ENCODE data around the gene SIX3. TPM values are rescaled to one million over a fixed set of nuclear protein-coding genes. Genes with fewer than 3 reads are reported as not detected.
A peak's percentile ranks its signal among the peaks of the same experiment; 100 is the strongest.

The SIX3 gene
- total RNA-seq, 1 donor from 2014 or later, result not detected

DNA sequence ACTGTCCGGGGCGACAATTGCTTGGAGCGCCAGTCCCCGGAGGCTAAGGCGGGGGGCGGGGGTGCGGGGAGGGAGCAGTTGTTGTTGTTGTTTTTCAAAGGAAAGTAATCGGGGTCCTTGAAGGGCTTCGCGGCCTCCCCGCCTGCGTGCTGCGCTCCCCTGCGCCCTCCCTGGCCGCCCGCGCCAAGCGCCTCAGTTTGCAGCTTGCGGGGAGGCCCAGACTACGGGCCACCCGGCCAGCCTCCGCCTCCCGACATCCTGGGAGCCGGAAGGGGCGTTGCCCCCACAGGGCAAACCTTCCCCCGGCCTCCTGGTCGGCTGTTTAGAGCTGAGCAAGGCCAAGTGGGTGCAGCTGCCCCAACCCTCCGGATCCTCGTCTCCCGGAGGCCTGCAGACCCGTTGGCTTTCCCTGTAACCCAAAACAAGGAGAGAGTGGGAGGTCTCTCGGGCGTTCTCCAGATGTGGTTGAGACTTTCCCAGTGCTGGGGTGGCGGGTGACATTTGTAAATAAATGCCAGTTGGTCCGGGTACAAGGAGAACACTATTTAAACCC is 3.7 kb upstream of the SIX3 start:
- no peak for DNase-seq
- intact Hi-C loops (cut with DNase I), result no loop called here
- H3K27me3 ChIP-seq (ENCODE audit: low read depth), result peaks cover 94% of the 10 kb centered on the region
- TF ChIP-seq, protein P1, sequence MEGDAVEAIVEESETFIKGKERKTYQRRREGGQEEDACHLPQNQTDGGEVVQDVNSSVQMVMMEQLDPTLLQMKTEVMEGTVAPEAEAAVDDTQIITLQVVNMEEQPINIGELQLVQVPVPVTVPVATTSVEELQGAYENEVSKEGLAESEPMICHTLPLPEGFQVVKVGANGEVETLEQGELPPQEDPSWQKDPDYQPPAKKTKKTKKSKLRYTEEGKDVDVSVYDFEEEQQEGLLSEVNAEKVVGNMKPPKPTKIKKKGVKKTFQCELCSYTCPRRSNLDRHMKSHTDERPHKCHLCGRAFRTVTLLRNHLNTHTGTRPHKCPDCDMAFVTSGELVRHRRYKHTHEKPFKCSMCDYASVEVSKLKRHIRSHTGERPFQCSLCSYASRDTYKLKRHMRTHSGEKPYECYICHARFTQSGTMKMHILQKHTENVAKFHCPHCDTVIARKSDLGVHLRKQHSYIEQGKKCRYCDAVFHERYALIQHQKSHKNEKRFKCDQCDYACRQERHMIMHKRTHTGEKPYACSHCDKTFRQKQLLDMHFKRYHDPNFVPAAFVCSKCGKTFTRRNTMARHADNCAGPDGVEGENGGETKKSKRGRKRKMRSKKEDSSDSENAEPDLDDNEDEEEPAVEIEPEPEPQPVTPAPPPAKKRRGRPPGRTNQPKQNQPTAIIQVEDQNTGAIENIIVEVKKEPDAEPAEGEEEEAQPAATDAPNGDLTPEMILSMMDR (IDR thresholded peaks at IDR 0.05), result no peak
- H3K36me3 ChIP-seq, result no peaks in the 10 kb centered on the region
- H3K9me3 ChIP-seq, result no peaks in the 10 kb centered on the region
- H3K4me3 ChIP-seq, result peak overlapping the region; percentile 3
- peak in 1 of 2 donors; percentile 3 for ATAC-seq
- peaks cover 38% of the 10 kb centered on the region for H3K4me1 ChIP-seq
- H3K27ac ChIP-seq, result no peak overlapping the region

DNA sequence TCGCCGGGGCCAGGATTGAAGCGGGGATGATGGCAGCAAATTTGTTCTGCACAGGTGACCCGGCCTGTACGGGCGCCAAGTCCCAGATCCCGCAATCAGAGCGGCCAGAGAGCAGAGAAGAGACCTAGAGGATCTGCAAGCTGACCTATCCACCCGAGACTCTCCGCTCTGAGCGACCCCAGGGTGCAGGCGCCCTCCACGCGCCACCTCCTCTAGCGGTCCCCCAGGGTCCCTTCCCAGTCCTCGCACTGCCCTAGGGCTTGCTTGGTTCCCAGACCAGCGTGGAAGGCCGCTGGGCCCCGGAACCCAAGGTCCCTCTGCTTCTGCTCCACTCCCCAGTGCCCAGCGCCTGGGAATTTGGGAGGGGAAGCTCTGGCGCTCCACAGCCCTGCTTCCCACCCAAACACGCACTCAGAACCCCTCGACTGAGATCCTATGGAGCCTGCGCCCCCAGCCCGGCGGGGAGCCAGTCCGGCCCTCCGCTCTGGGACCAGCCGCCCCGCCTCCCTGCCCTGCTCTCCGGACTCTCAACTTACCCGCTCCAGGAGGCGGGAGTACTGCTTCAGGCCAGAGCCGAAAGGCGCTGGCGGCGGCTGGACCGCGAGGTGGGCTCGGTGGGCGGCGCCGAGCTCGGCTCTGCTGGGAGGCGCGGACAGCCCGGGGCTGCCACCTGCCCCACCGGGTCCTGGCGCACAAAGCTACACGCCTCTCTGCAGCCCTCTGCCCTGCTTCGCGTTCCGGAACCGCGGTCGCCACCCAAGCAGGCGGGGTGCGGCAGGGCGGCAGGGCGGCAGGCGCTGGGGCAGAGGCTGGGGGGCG is 3.0 kb upstream of the SIX3 start:
- TF ChIP-seq, protein P1 (IDR thresholded peaks at IDR 0.05), result no peak
- DNase-seq (no peak), ATAC-seq (peak; percentile 18 to 28)
- H3K27ac ChIP-seq, result no peak overlapping the region
- H3K9me3 ChIP-seq, result no peaks in the 10 kb centered on the region
- no peaks in the 10 kb centered on the region for H3K36me3 ChIP-seq
- intact Hi-C loops (cut with DNase I), result no loop called here
- peaks cover 94% of the 10 kb centered on the region for H3K27me3 ChIP-seq (ENCODE audit: low read depth)
- H3K4me3 ChIP-seq, result peak overlapping the region; percentile 37
- peaks cover 44% of the 10 kb centered on the region for H3K4me1 ChIP-seq

DNA sequence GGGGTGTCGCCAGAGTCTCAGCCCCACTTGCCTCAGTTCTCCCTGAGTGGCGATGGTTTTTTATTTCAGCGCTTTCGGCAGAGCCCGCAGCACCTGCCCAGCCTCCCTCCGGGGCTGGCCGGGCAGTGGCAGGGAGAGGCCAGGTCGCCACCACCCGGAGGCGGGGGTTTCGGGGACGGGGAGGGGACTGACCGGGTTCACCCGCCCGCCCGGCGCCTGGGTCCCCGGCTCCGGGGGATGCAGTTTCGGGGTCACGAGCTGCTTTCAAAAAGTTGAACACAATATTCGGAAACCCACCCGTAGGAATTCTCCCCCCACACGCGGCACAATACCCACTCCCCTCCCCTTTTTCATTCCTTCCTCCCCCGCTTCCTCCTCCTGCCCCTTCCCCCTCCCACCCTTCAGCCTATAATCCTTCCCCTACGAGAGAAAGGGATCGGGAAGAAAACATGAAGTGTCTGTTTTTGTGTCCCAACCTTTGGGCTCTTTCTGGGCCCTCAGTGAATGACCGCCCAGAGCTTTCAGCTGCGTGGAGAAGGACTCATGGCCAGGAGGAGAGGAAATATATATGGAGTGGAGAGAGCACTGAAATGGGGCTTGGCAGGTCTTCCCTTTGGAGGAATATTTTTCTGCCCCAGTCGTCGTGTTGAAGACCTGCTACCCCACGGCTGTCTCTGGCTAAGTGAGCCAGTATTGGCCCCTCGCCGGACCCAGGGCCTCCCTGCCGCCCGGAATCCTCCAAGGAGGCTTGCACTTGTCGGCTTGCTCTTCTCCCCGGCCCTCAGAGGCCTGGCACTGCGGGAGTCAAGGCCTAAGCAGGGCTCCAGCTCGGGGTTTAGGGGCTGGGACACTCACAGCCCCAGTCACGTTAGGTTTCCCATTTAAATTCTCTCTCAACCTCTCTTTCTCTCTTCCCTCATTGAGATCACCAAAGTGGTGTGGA is 2.1 kb upstream of the SIX3 start:
- Histone ChIP-seq H3K9me3 (no peaks in the 10 kb centered on the region), H3K27ac (no peak overlapping the region), H3K4me3 (peak overlapping the region; percentile 37), H3K4me1 (peaks cover 47% of the 10 kb centered on the region), H3K36me3 (no peaks in the 10 kb centered on the region), H3K27me3 (ENCODE audit: low read depth) (peaks cover 94% of the 10 kb centered on the region)
- DNase-seq (no peak), ATAC-seq (peak in 1 of 2 donors; percentile 6)
- TF ChIP-seq, protein P1 (IDR thresholded peaks at IDR 0.05), result no peak
- intact Hi-C loops (cut with DNase I), result no loop called here

DNA sequence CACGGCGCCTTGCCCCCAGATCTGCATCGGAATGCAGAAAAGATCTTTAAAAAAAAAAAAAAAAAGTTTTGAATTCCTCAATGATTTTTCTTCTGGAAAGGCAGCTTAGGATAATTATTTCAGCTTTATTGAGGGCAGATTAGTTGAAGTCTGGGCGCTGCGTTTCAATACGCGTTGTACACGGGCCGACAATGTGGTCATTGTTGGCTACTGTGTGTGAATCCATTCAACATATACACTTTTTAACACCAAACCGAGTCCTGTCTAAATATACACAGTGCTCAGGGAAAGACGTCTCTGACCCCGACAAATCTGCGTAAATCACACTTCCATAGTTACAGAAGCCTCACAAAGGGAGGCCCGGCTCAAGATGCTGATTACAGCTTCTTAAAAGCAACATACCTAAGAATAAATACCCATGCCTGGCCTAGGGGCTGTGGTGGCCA is 1.4 kb upstream of the SIX3 start:
- Histone ChIP-seq H3K27ac (no peak overlapping the region), H3K36me3 (no peaks in the 10 kb centered on the region), H3K27me3 (ENCODE audit: low read depth) (peaks cover 94% of the 10 kb centered on the region), H3K4me1 (peaks cover 49% of the 10 kb centered on the region), H3K9me3 (no peaks in the 10 kb centered on the region), H3K4me3 (no peak overlapping the region)
- TF ChIP-seq, protein P1 (IDR thresholded peaks at IDR 0.05), result no peak
- intact Hi-C loops (cut with DNase I), result no loop called here
- no peak for ATAC-seq
- no peak for DNase-seq

DNA sequence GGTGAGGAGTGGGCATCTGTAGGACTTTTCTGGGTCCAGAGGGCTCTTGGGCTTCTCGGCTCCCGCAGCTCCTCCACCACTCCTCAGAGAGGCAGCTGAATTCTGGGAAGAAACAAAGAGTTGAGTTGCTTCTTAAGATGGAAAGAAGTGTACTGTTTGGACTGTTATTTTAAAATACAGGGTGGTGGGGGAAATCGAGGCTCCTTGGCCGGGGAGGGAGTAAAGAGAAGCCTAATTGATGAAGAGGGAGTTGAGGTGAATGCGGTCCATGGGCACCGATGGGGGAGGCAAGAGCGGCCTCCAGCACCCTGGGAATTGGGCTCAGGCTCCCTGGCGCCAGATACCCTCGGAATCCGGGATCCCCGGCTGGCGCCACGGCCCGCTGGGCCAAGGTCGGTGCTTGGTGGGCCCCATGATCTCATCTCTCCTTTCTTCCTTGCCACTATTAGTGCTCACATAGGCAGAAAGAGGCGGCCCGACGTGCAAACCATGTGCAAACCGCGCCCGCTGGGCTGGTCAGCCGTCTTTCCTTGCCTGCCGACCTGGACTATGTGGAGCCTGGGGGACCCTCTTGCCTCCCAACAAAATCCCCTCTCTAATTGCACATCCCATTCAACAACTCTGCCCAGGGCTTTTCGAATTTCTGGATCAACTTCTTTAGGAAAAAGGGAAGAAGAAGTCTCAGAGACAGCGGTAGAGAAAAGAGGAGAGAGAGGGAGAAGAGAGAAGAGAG is 604 bp upstream of the SIX3 start:
- ATAC-seq (no peak), DNase-seq (no peak)
- intact Hi-C loops (cut with DNase I), result no loop called here
- Histone ChIP-seq H3K4me3 (peak overlapping the region; percentile 38), H3K36me3 (no peaks in the 10 kb centered on the region), H3K27me3 (ENCODE audit: low read depth) (peaks cover 95% of the 10 kb centered on the region), H3K9me3 (no peaks in the 10 kb centered on the region), H3K27ac (no peak overlapping the region), H3K4me1 (peaks cover 49% of the 10 kb centered on the region)
- TF ChIP-seq, protein P1 (IDR thresholded peaks at IDR 0.05), result no peak

All from lower lobe of right lung (tissue), 2 donors.